ENCODE results near the gene NUPR1. TPM values are rescaled to one million over a fixed set of nuclear protein-coding genes. Genes with fewer than 3 reads are reported as not detected.

Gene NUPR1
- total and polyA plus RNA-seq, 2 of the 13 experiments (the other 11 are each of a cell fraction or from before 2014, with no cell fraction given), result 18.0 to 25.6 TPM

GRCh38 chr16:28538733-28539596 is at the start of gene NUPR1 (continued):
- TF ChIP-seq HDAC6 (IDR thresholded peaks at IDR 0.05; ENCODE audit: low read depth, low read length) (no peak), BCL3 (CRISPR knock-in tag; IDR thresholded peaks at IDR 0.05) (no peak), TFDP1 (CRISPR knock-in tag; IDR thresholded peaks at IDR 0.05; ENCODE audit: borderline replicate concordance) (peak; percentile 35; the same call in 1 of the 2 replicates), HIVEP1 (CRISPR knock-in tag; IDR thresholded peaks at IDR 0.05) (peak; percentile 75; the same call in 1 of the 2 replicates), TRIM22 (IDR thresholded peaks at IDR 0.05) (no peak), ZNF883 (CRISPR knock-in tag; IDR thresholded peaks at IDR 0.05; ENCODE audit: not compliant biosample characterization) (no peak), ZBTB20 (CRISPR knock-in tag; IDR thresholded peaks at IDR 0.05; ENCODE audit: borderline replicate concordance, low read depth) (no peak), HNF4A (CRISPR knock-in tag; IDR thresholded peaks at IDR 0.05) (peak; percentile 77), EHMT2 (IDR thresholded peaks at IDR 0.05; ENCODE audit: borderline replicate concordance, low read depth, low read length) (no peak), ZNF567 (CRISPR knock-in tag; IDR thresholded peaks at IDR 0.05; ENCODE audit: borderline replicate concordance) (0 out of 2 replicates have a peak, but pooled peaks have one; percentile 80), ZNF207 (IDR thresholded peaks at IDR 0.05; ENCODE audit: borderline replicate concordance) (no peak), ZNF672 (CRISPR knock-in tag; IDR thresholded peaks at IDR 0.05) (no peak), ZNF713 (CRISPR knock-in tag; IDR thresholded peaks at IDR 0.05) (no peak), ZNF609 (CRISPR knock-in tag; IDR thresholded peaks at IDR 0.05; ENCODE audit: borderline replicate concordance) (peak; percentile 47; the same call in 1 of the 2 replicates), TCF7 (IDR thresholded peaks at IDR 0.05; ENCODE audit: low read depth) (no peak), REXO4 (CRISPR knock-in tag; IDR thresholded peaks at IDR 0.05; ENCODE audit: borderline replicate concordance) (no peak), ZNF468 (CRISPR knock-in tag; IDR thresholded peaks at IDR 0.05) (no peak), MATR3 (CRISPR knock-in tag; IDR thresholded peaks at IDR 0.05) (no peak), ZBTB37 (CRISPR knock-in tag; IDR thresholded peaks at IDR 0.05) (no peak)
